HS-27A (cell line): ENCODE data around the gene ZBTB7A.
"Not testable (repeated sequence)": the region's sequence is repeated elsewhere in the genome, so short reads cannot be mapped to it uniquely, and the experiment has no call there.

Experiments used
- DNase-seq: peaks from one replicate; pipeline ENCODE4 v3.0.0-alpha.2; 2012; ENCODE audit warnings: low read depth, missing footprints

Gene ZBTB7A

DNA sequence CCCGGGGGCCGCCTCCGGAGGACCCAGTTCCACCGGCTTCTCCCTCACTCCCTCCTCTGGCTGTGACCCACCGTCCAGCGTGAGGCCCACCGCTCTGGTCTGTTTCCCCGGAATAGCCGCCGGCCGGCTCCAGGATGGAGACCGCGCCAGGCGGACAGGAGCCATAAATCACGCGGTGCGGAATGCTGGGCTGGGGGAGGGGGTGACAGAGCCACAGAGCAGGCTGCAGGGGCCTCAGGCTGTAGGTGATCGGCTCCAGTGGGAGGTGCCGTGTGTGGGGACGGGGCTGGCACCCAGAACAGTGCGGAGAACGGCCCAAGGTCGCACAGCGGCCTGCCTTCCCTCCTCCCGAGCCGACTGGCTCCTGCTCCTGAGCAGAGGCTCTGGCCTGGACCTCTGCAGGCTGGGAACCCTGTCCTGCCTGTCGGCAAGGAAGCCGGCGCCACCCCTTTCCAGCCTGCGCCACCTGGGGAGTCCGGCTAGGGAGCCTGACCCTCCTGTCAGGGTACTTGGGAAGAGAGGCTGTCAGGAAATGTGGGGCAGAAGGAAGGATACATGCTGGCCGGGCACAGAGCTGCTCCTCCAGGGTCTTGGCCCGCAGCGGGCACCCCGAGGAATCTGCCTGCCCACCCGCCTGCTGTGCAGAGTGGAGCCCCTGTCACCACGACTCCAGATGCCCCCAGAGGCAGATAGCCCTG is 50.8 kb downstream of the ZBTB7A start:
- no peak for DNase-seq

DNA sequence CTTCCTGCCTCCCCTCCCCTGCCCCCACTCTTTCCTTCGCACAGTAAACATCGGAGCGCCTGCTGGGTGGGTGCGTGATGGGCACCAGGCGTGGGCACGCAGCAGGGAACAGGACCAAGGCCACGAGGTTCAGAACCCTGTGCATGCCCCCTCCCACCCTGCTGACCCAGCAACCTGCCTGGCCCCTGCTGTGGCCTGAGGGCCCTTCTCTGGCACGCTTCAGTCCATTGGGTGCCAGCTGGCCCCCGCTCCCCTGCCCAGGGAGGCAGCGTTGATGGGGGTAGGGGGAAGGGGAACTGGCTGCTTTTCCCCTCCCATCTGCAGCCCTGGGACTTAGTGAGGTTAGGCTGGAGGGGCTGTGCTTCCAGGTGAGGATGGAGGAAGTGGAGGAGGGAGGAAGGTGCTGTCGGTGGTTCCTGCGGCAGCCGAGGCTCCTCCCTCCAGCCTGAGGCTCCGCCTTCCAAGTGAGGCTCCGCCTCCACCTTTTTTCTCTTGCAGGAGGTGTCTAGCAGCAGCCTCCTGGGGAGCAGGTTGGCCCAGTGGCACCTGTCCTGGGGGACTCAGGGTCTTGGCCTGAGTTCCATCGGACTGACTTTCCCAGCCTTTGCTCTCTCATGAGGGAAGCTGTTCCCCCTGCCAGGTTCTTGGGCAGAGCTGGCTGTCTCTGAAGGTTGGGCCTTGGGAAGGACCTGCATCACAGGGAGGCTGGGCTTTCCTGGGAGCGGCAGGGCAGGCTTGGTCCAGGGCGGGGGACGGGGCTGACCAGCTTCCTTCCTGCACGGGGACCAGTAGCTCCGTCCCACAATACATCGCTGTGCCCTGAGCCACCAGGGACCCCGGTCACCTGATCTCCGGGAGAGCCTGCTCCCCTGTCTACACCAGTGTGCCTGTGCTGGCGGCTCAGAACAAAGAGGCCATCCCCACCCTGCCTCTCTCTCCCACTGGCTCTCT is 51.9 kb downstream of the ZBTB7A start:
- no peak for DNase-seq

DNA sequence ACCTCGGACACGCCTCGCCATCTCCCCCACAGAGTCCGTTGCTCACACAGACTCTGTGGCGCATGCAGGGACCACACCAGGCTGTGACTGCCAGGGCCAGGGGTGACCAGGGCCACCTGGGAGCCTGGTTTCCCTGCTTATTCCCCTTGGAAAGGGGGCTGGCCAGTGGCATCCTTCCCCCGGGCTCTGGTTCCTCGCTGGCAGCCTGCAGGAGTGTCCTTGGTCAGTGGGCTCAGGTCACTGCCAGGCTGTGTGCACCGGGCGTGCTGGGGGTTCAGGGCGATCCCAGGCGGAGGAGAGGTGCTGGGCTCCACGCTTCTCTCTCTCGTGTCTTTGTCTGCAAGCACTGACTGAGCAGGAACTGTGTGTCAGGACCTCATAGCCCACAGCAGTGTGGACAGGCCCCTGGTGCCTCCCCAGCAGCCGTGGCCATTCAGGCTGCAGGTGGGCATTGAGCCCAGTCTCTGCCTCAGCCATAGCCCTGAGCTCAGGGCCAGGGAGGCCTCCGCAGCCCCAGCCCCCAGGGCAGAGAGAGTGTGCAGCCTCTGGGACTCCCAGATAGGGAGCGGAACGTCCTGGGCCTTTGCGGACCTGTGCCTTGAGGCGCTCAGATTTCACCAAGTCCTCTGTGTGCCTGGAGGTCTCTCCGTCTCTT is 52.7 kb downstream of the ZBTB7A start:
- no peak for DNase-seq

DNA sequence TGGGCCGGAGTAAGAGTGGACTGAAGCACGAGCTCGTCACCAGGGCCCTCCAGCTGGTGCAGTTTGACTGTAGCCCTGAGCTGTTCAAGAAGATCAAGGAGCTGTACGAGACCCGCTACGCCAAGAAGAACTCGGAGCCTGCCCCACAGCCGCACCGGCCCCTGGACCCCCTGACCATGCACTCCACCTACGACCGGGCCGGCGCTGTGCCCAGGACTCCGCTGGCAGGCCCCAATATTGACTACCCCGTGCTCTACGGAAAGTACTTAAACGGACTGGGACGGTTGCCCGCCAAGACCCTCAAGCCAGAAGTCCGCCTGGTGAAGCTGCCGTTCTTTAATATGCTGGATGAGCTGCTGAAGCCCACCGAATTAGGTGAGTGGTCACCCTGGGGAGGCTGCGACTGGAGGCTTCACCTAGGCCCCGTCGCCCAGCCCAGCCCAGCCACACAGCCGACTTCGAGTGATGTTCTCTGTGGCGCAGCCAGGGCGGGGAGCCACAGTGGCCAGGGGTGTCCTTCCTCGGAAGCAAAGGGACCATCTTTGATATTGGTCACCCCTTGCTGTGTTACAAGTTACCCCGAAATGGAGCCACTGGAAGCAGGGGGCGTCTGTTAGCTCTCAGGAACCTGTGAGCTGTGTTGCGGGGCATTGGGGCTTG is 53.6 kb downstream of the ZBTB7A start:
- no peak for DNase-seq

DNA sequence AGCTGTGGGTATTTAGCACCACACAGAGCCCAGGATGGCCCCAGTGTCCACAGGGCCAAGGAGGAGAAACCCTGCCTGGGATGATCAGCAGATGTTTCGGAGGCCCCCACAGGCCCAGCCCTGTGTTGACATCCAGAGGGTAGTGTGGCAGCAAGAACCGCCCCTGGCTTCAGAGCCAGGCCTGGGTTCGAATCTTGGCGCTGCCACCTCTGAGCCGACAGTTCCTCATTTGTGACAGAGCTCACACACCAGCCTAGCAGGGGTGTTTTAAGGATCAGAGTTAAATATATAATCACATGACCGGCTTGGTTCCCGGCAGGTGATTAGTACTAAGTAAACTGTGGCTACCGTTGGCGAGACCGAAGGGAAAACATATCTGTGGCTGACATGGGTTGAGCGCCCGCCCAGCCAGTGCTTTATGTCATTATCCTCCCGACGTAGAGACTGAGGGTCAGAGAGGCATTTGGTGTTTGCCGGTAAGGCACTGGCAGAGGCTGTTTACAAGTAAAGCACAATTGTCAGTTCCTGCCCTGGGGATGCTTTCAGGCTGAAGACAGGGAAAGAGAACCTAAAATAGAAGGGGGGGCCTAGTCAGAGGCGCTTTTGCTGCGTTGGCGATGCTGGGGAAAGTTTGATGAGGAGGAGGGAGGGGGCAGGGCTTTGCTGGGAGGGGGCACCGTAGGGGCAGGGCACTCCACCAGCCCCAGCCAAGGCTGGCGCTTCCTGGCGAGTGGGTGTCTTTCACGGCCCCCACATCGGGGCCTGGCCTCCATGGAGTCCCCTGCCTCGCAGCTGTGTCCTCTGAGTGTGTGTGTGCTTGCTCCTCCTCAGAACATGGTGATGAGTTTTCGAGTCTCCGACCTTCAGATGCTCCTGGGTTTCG is 54.4 kb downstream of the ZBTB7A start:
- DNase-seq = no peak

DNA sequence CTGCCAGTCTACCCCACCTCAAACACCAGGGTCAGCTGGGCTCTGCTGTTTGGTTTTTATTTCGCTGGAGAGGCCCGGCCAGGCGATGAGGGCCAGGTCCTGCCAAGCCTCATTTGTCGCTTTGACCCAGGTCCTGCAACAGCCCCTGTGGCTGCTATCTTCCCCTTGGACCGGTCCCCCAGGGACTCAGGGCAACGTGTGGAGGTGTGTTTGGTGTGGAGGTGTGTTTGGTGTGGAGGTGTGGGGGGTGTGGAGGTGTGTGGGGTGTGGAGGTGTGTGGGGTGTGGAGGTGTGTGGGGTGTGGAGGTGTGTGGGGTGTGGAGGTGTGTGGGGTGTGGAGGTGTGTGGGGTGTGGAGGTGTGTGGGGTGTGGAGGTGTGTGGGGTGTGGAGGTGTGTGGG is 55.3 kb downstream of the ZBTB7A start:
- not testable (repeated sequence) for DNase-seq

DNA sequence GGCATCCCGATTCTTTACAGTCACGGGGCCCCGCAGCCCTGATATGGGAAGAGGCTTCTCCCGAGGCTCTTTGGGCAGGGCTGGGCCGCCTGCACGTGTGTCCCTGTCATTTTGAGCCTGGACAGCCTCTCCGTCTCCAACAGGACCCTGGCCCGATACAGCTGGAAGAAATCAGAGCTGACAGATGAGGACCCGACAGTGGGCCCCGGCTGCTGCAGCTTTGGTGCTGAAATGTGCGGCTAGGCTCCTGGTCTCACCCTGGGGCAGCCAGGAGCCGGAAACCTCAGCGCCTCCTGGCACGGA is 55.9 kb downstream of the ZBTB7A start:
- no peak for DNase-seq

DNA sequence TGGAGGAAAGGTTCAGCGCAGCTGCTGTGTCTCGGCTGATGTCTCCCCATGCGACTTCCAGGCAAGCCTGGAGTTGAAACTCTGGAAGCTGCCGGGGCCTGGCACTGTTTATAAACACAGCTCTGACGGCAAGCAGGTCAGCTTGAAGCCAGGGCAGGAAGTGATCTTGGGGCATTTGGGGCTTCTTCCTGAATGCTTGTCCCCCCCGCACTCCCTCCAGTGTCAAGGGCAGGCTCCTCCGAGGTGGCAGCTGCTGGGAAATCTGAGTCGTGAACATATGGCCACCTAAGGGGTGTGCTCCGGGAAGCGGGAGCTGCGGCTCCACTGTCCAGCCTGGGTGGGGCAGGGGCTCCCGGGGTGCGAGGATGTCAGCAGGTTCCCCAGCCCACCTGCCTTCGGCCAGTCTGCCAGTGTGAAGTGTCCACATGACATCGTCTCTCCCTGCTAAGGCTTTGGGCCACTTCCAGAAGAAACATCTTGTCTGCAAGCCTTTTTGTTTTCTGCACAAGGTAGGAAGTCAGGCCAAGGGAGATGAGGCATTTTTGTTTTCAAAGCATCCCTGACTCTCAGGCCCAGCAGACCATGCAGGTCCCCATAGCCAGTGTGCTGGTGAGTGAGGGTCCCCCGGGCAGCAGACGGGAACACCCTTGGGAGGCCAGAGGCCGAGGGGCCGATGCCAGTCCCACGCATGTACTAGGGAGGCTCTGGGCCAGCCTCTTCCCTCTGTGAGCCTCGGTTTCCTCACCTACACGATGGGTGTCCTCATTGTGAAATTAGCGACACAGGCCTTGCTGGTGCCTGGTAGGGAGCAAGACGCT is 56.5 kb downstream of the ZBTB7A start:
- DNase-seq = no peak

DNA sequence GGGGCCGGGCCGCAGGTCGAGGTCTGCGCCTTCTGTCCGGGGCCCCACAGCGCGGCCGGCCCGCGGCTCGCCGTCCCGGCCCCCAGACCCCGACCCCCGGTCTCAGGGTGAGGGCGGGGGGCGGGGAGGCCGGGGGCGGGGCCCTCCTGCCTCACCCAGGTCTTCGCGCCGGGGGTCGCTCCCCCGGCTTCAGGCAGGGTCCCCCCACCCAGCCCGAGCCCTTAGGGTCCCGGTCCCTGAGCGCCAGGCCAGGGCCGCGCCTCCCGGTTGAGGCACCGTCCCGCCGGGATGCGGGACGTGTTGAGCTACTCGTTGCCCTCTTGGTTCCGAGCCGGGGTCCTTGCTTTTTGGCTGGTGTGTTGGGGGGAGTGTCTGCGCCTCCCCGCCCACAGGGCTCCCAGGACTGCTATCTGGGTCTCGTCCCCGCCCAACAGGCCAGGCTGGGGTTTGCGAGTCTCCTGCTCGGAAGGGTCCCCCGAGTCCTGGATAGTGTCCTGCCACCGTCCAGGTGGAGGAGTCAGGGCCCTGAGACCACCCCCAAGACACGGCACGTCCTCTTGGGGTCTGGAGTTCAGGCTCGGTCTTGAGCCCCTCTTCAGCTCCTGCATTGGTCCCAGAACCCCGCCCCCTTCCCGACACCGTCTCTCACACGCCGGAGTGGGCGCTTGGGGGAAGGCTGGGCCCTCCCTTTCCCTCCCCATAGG is 58.7 kb downstream of the ZBTB7A start:
- no peak for DNase-seq

DNA sequence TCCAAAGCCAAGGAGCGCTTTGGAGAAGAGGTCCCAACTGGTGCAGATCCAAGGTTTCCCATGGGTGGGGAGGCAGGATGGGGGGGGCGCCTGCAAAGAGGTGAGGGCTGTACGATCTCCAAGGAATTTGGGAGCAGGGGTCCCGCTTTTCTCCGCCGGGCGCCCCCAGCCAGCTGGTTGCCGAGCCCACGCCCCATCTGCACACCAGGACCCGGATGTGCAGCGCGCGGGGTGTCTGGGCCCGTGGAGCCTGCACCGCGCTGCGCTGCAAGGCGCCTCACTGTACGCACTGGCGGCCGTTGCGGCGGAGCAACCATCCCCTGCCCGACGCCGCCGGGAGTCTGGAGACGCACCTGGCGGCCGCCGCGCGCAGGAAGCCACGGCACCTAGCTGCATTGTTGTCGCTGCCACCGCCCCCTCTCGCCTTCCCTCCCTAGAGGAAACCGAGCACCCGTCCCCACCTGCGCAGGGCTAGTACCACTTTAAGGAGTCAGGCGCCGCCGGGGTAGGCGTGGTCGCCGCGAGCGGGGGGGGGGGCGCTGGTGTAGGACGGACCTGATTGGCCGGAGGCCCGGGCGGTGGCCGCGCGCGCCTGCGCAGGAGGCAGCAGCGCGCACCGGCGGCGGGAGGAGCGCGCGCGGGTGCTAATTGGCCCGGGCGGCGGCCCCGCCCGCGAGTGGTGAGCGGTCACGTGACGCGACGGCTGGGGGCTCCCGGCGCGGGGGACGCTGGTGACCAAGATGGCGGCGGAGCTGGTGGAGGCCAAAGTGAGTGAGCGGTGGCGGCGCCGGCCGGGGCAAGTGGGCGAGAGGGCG is 59.5 kb downstream of the ZBTB7A start, which contains the start of gene PIAS4:
Gene PIAS4, plus strand, starts transcription at position 716 of the 815 bp plus-strand sequence. Its CDS starts 25 bp downstream, at position 741.
- no peak for DNase-seq

DNA sequence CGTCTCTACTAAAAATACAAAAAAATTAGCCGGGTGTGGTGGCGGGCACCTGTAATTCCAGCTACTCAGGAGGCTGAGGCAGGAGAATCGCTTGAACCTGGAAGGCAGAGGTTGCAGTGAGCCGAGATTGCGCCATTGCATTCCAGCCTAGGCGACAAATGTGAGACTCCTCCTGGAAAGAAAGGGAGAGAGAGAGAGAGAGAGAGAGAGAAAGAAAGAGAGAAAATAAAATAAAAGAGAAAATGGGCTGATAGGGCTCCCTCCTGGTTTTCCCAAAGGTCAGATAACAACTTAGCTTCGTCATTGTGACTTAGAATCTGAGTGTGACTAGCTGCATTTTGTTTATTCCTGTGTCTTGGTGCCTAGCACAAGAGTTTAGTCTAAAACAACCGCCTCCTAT is 61.3 kb downstream of the ZBTB7A start:
- not testable (repeated sequence) for DNase-seq

DNA sequence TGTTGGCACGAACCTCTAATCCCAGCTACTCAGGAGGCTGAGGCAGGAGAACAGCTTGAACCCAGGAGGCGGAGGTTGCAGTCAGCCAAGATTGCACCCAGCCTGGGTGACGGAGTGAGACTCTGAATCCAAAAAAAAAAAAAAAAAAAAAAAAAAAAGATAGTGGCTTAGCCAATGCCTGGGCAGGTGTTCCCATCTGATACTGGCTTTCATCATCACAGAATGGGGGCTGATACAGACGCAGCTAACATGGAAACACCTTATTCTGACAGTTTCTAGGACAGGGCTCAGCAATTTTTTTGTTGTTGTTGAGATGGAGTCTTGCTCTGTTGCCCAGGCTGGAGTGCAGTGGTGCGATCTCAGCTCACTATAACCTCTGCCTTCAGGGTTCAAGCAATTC is 65.9 kb downstream of the ZBTB7A start:
- not testable (repeated sequence) for DNase-seq

DNA sequence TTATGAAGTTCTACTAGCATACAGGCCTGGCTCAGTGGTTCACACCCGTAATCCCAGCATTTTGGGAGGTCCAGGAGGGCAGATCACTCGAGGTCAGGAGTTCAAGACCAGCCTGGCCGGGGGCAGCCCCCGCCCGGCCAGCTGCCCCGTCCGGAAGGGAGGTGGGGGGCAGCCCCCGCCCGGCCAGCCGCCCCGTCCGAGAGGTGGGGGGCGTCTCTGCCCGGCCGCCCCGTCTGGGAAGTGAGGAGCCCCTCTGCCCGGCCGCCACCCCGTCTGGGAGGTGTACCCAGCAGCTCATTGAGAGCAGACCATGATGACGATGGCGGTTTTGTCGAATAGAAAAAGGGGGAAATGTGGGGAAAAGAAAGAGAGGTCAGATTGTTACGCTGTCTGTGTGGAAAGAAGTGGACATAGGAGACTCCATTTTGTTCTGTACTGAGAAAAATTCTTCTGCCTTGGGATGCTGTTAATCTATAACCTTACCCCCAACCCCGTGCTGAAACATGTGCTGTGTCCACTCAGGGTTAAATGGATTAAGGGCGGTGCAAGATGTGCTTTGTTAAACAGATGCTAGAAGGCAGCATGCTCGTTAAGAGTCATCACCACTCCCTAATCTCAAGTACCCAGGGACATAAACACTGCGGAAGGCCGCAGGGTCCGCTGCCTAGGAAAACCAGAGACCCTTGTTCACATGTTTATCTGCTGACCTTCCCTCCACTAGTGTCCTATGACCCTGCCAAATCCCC is 67.9 kb downstream of the ZBTB7A start:
- not testable (repeated sequence) for DNase-seq

DNA sequence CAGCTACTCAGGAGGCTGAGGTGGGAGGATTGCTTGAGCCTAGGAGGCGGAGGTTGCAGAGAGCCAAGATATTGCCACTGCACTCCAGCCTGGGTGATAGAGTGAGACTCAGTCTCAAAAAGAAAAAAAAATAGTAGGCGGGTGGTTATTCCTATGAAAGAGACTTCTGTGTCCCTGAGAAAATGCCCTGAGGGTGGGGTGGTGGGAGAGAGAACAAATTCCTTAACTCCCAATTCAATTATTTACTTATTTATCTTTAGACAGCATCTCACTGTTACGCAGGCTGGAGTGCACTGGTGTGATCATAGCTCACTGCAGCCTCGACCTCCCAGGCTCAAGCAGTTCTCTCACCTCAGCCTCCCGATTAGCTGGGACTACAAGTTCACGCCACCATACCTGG is 71.1 kb downstream of the ZBTB7A start:
- DNase-seq = no peak
